GM18868 (cell line): Measurements from ENCODE around the gene PPP1R16B.

ENCODE experiments used
- ATAC-seq: cut with Tn5 transposase; IDR thresholded peaks from one replicate; pipeline ENCODE4 v1.9.1; 2021; ENCODE audit warnings: mild to moderate bottlenecking, moderate library complexity; ENCODE audit not compliant: unreplicated experiment

The PPP1R16B gene

GRCh38 chr20:38873050-38873581 is 67.6 kb downstream of the PPP1R16B start:
- ATAC-seq = peak; percentile 60

- no peak for ATAC-seq
These were observed 69.1 kb downstream of the PPP1R16B start for GRCh38 chr20:38874460-38875174.

DNA sequence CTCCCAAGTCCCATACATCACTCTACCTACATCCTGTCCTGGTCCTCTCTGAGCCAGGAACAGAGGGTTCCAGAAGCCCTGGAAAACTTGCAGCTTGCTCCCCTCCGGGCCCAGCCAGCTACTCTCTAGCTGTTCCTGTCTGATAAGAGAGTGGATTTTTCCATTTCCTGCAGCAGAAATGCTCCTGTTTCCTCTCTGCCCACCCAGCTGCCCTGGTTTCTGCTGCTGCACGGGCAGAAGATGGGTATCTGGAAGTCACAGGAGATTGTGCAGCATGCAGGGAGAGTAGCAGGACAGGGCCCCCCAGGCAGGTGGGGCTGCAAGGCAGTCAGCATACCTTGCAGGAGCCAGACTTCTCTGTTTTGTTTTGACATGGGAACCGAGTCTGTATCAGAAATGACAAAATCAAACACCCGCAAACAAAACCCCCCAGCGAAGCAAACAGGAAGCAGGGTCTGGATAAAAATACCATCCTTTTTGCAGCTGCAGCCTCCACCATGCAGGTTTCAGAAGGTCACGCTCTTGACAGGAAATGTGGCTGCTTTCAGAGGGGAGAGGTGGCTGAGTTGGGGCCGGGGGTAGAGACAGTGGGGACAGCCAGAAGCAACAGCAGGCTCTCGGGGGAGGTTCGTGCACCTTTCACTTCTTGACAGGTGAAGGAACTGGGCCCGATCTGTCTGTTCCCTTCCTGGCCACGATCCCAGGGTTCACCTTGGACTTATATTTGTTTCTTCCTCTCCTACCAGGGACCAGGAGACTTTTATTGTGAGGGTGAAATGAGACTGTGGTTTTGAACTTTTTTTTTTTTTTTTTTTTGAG is 69.9 kb downstream of the PPP1R16B start:
- peak; percentile 68 for ATAC-seq

- no peak for ATAC-seq
These were observed 72.0 kb downstream of the PPP1R16B start for GRCh38 chr20:38877483-38877882.

DNA sequence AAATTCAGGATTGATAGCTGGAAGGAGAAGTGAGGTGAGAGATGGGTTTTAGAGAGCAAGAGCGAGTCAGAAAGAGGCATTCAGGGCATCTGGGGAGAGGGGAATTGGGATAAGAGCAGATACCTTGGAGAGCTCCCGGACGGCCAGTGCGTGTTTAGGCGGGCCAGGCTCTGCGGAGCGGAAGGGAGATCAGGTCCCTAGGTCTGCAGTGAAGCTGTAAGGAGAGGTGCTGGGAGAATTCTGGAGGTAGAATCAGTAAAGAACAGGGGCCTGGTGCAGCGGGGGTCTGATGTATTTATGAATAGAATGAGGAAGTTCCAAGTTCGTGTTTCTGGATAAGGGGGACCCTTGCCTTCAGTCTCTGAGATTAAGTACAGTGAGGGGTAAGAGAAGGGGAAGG is 73.4 kb downstream of the PPP1R16B start:
- ATAC-seq = no peak

DNA sequence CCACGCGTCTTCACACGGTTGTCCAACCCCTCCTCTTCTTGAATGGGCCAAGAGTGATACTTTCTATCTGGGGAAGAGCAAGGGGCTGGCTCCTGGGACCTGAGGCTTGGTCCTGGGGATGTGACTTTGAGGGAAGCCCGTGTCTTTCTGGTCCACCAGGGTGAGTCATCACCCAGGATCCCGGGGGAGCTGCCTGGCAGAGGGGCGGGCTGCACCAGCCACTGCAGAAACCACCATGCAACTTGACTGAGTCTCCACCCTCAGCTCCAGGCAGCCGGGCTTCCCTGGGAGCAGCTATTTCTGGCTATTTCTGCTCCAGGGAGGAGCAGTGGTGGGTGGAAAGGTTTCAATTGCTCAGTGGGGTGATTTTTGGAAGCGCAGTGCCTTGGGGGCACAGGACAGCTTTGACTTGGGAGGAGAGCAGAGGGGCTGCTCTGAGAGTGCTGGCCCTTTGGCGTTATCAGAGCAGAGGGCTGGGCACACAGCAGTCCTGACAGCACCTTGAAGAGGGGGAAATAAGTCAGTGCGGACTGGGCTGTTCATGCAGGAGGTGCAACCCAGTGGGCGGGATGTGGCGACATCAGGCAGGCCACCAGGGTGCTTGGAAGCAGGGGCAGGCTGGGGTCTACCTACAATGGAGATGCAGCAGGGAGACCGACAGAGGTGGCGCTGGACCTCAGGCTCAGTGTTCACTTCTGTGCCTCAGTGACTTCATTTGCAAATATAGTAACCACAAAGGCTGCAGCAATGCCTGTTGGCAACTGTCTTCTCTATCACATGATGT is 75.6 kb downstream of the PPP1R16B start:
- no peak for ATAC-seq

DNA sequence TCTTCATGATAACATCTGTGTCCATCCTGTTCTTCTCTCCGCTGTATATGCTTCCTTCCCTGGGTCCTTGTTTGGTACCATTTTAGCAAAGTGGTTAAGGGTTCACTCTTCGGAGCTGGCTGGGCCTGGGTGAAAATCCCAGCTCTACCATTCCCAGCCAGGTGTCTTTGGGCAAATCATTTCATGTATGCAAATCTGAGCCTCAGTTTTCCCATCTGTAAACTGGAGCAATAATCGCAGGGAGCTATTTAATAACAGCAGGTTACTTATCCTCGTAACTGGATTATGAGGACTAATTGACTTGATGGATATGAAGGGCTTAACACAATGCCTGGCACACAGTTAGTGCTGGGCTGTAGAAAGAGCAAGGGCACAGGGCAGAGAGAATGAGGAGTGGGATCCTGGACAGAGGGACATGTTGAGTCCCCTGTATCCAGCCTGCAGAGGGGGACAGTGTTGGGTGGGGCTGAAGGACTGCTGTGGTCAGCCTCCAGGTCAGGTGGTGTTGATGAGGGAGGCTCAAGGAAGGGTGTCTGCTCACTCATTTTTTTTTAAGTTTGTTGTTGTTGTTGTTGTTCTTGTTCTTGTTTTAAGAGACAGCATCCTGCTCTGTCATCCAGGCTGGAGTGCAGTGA is 76.4 kb downstream of the PPP1R16B start:
- ATAC-seq = no peak

- no peak for ATAC-seq
These were observed 77.1 kb downstream of the PPP1R16B start for GRCh38 chr20:38882600-38882999.

DNA sequence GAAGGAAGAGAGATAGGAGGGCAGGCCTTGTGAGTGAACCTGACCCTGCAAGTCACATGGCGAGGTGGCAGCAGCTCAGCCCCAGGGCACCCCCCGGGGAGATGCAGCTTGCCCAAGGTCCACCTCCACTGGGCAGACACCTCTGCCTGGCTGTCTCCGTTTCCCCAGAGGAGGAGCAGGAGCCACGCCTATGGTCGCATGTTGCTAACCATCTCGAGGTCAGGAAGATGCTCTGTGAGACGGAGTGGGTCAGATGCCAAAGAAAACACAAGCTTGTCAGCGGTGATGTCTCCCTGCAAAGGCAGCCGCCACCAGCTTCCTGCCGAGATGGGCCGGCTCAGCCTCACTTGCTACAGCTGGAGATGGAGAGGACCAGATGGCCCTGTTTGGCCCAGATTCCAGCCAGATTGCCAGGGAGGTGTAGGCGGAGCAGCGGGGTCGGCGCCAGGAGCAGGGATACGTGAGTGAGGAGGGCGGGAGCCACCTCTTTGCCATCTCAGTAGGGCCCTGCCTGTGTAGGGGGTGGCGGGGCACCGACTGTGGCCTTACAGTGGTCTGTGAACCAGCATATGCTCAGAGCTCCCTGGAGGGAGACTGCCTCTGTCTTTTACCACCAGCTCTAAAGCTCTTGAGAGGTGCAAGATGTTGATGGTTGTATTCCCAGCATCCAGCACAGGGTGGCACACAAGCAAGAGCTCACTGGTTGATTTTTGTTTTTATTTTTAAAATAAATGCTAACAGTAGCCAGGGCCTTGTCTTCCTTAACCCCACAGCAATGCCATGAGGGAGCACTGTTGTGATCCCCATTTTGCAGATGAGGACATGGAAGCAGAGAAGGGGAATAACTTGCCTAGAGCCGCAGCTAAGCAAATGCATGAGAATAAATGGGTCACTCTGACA is 77.8 kb downstream of the PPP1R16B start:
- no peak for ATAC-seq

DNA sequence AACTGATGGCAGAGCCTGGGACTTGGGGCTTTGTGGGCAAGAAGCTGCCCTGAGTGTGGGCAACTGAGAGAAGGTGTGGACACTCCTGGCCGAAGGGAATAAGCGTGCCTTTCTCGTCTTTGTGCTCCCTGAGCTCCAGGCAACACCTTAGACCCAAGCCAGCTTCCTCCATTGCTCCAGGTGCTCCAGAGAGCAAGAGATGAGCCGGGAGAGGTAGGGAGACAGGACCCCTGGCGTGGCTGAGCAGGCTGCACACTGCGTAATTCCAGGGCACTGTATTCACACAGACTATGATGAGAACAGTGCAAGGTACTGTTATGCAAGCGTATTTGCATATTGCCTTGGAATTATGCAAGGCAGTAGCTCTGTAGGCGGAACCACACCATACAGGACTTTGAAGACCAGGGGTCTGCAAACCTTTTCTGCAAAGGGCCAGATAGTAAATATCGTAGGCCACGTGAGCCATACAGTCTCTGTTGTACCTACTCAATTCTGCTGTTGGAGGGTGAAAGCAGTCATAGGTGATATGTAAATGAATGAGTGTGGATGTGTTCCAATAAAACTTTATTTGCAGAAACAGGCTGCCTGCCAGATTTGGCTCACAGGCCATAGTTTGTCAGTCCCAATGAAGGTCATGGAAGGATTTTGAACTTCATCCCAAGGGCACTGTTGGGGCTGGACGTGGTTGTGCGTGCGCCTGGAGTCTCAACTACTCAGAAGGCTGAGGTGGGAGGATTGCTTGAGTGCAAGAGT is 78.7 kb downstream of the PPP1R16B start:
- ATAC-seq = no peak

DNA sequence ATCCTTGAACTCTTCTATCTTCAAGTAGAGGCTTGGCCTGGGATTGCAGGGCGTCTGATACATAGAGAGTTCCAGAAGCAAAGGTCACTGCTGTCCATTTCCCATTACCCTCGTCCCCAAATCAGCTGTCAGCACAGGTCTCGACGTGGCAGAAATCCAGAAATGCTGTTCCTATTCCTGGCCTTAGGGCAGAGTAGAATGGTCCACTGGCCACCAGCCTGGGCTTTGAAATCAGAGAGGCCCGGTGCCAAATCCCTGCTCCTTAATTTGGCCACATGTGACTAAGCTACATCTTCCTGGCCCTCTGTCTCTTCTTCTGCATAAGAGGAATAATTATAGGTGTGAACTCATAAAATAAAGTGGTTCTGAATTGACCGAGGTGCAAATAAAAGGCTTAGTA is 79.9 kb downstream of the PPP1R16B start:
- no peak for ATAC-seq

GRCh38 chr20:38888059-38888831 is 82.7 kb downstream of the PPP1R16B start:
- no peak for ATAC-seq

DNA sequence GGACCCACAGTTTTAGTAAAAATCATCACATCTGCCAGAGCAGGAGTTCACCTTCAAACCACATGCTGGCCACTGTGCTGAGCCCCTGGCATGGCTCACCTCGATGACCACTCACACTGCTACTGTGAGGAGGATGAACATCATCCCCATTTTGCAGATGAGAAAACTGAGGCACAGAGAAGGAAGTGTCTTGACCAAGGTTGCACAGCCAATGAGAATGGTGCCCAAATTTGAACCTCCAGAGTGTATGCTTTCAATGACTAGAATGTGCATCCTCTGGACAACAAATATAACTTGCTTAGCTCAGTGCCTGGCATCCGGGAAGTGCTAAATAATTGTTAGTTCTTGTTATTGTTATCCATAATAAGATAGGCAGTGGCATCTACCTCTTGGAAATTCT is 83.6 kb downstream of the PPP1R16B start:
- ATAC-seq = no peak

DNA sequence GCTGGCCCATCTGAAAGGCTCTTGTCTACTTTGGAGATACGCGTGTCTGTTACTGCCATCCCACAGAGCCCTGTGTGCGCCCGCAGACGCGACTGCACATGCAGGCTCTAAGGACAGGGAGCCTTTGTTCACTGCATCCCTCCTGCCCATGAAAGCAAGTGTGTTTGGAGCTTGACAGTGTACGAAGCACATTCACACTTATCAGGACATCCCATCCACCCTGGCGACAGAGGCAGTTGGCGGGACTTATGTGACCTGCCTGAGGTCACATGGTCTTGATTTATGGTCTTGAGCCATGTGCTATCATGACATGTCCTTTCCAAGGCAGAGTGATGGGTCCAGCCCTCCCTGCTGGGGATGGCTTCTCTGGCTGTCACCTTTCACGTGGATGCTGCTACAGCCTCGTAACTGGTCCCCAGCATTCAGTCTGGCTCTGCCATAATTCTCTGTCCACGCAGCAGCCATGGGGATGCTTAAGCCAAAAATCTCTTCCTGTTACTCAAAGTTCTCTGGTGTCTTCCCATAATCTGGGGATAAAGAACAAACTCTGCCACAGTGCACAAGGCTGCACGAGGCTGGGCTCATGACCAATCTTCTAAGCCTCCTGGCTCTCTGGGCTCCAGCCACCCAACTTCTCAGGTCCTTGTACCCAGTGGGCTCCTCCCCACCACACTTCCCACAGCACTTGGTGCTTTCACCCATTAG is 84.4 kb downstream of the PPP1R16B start:
- ATAC-seq = no peak

DNA sequence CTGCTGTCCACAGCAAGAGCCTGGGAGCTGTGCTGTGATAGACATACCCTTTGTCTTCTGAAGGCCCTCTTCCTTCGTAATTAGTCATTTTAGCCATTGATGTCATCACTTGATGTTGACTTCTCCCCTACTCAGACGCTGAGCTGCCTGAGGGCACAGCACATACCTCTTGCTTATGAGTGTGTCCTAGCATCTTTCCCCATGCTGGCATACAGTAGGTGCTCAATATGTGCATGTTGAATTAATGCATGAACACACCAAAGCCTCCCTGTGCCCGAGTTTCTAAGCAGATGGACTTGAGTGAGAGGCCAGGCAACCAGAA is 85.0 kb downstream of the PPP1R16B start:
- ATAC-seq = peak; percentile 31

- ATAC-seq = peak; percentile 63
These were observed 86.8 kb downstream of the PPP1R16B start for GRCh38 chr20:38892091-38892981.

- ATAC-seq = no peak
These were observed 87.6 kb downstream of the PPP1R16B start for GRCh38 chr20:38893056-38893564.
